Muscle of leg (tissue), 11 donors: Measurements from ENCODE around the gene SORCS1. TPM values are rescaled to one million over a fixed set of nuclear protein-coding genes. Genes with fewer than 3 reads are reported as not detected.

Experiments
- DNase-seq: peaks from one replicate; pipeline ENCODE4 v3.0.0; 2013
- H3K27ac ChIP-seq: one replicate; pipeline ENCODE4 v1.5.1; 2013; ENCODE audit warnings: mild to moderate bottlenecking, low read length, control low read depth
- H3K27me3 ChIP-seq: one replicate; pipeline ENCODE4 v1.6.1; 2013; ENCODE audit warnings: low read length; ENCODE audit not compliant: control insufficient read depth, insufficient read depth
- H3K36me3 ChIP-seq: one replicate; pipeline ENCODE4 v1.6.1; 2013; ENCODE audit warnings: low read length; ENCODE audit not compliant: control insufficient read depth, insufficient read depth
- H3K4me1 ChIP-seq: one replicate; pipeline ENCODE4 v1.6.1; 2013; ENCODE audit warnings: low read length; ENCODE audit not compliant: control insufficient read depth, insufficient read depth
- H3K4me3 ChIP-seq: one replicate; pipeline ENCODE4 v1.5.1; 2013; ENCODE audit warnings: low read length, control low read depth
- H3K9me3 ChIP-seq: replicated peaks from 2 replicates; pipeline ENCODE4 v1.6.1; 2013; ENCODE audit warnings: low read depth, low read length; ENCODE audit not compliant: control insufficient read depth
- WGBS: methylation state at CpG from one replicate; pipeline ENCODE4 v1.1.5; 2013; ENCODE audit warnings: missing lambda C conversion rate; ENCODE audit not compliant: insufficient coverage; 5-methylcytosine and 5-hydroxymethylcytosine counted together
- polyA plus RNA-seq, 8 donors: library from polyadenylated mRNA; unstranded; fragments of 120-200 nt; gene quantifications; one replicate each; pipeline versions ENCODE4 v1.2.1 to v1.2.3, GENCODE V29; 2013; ENCODE audit warnings: inconsistent platforms in 1 of 8, low replicate concordance in 1 of 8; ENCODE audit not compliant: insufficient read length in 8 of 8, insufficient read depth in 1 of 8
- total RNA-seq: library from RNA; stranded (reverse); fragments of 120-200 nt; gene quantifications from one replicate; pipeline ENCODE4 v1.2.4, GENCODE V29; 2013

SORCS1 gene
- total and polyA plus RNA-seq, 9 donors: 2.4 to 6.2 (median 3.8) TPM

DNA sequence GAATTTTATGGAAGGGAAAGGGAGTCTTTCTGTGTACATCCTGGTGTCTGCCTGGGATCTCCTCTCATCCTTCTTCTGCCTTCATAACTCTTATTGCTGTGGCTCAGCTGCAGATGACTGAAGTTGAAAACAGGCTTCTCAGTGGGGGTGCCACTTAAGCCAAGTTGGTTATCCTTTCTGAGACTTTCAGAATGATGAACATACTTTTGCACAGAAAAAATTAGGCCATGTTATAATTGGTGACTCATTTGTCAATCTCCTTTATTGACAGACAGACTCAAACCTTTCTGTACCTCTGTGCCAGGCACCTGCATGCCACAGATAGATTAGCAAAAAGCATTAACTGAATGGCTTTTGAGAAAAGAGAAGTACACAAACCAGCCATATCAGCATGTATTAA, 430.3 kb downstream of the SORCS1 start:
- no peak overlapping the region for H3K27ac ChIP-seq
- no peak for DNase-seq
- H3K36me3 ChIP-seq: no peaks in the 10 kb centered on the region
- no peaks in the 10 kb centered on the region for H3K4me1 ChIP-seq
- H3K4me3 ChIP-seq: no peak overlapping the region
- no peaks in the 10 kb centered on the region for H3K27me3 ChIP-seq
- H3K9me3 ChIP-seq: no peaks in the 10 kb centered on the region

DNA sequence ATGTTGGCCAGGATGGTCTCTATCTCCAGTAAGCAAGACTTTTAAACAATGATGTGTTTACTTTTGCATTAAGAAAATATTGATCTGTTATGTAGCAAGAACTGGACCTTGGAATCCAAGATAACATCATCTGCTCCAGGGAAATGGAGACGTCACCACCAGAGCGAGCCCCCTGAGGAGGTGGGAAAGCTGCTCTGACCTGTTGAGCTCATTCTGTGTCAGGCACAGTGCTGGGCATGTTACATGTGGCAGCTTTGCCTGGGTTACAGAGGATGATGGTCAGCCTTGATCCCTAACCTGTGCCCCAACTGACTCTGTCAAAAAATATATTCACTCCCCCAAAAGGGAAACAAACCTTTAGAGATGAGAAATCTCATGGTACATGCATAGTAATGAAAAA, 436.3 kb downstream of the SORCS1 start:
- DNase-seq: no peak

DNA sequence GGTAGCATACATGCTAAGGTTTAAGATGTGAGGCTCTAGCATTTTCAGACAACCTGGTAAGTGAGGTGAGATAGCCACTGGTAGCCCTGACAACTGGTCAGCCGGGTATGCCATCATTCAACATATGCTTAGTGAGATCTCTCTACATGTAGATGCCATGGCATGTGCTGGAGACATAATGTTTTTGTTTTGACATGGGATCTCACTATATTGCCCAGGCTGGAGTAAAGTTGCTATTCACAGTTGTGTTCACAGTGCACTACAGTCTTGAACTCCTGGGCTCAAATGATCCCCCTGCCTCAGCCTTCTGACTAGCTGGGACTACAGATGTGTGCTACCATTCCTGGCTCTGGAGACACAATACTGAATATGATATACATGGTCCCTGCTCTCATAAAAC, 437.3 kb downstream of the SORCS1 start:
- Histone ChIP-seq H3K27ac (no peak overlapping the region), H3K9me3 (no peaks in the 10 kb centered on the region), H3K27me3 (no peaks in the 10 kb centered on the region), H3K4me1 (no peaks in the 10 kb centered on the region), H3K4me3 (no peak overlapping the region), H3K36me3 (no peaks in the 10 kb centered on the region)
- no CpG with 5 or more reads among the region's 1 CpG for WGBS
- no peak for DNase-seq

More for the DNA sequence above, 436.3 kb downstream of the SORCS1 start:
- H3K36me3 ChIP-seq: no peaks in the 10 kb centered on the region
- no peaks in the 10 kb centered on the region for H3K9me3 ChIP-seq
- H3K4me3 ChIP-seq: no peak overlapping the region
- no peak overlapping the region for H3K27ac ChIP-seq
- WGBS: no CpG with 5 or more reads among the region's 2 CpGs
- no peaks in the 10 kb centered on the region for H3K27me3 ChIP-seq
- H3K4me1 ChIP-seq: no peaks in the 10 kb centered on the region

DNA sequence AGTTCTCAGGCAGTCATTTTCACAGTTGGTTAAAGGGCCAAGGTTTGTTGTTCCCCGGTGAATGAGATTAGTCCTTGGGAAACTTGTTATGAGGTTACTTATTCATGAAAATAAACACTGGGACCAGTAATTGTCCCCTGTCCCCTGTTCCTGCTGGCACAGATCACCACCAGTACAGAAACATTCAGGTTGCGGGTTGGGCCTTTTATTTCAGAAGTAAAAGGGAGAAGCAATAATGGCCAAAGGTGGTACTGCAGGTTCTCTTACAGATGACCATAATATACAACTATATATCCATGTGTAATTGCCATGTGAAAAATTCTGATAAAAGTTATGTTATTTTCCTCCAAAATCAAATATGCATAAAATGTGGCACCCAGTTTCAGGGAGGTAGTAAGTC, 442.0 kb downstream of the SORCS1 start:
- no peaks in the 10 kb centered on the region for H3K4me1 ChIP-seq
- DNase-seq: no peak
- no peak overlapping the region for H3K27ac ChIP-seq
- H3K4me3 ChIP-seq: no peak overlapping the region
- no peaks in the 10 kb centered on the region for H3K27me3 ChIP-seq
- no CpG with 5 or more reads among the region's 2 CpGs for WGBS
- no peaks in the 10 kb centered on the region for H3K36me3 ChIP-seq
- no peaks in the 10 kb centered on the region for H3K9me3 ChIP-seq

DNA sequence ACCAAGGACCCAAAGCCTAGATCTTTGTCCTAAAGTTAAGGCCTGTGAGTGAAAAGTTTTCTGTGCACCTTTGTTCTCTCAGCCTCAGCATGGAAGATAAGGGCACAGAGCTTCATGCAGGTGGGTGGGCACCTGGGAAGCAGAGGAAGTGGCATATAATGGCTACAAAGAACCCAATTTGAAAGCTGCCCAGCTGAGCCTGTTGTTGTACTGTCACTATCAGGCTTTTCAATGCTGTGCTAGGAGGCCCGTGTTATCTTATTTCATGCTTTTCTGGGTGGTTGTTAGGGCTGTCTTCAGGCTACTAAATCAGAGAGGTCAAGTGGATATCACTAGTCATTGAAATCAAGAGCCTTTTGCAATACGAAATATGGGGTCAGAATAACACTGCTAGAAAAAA, 443.8 kb downstream of the SORCS1 start:
- no peak overlapping the region for H3K4me3 ChIP-seq
- H3K9me3 ChIP-seq: no peaks in the 10 kb centered on the region
- WGBS: 100% methylated on average over 1 of the region's 2 CpGs
- H3K27me3 ChIP-seq: no peaks in the 10 kb centered on the region
- no peak overlapping the region for H3K27ac ChIP-seq
- H3K36me3 ChIP-seq: no peaks in the 10 kb centered on the region
- no peak for DNase-seq
- peaks cover 4% of the 10 kb centered on the region for H3K4me1 ChIP-seq

DNA sequence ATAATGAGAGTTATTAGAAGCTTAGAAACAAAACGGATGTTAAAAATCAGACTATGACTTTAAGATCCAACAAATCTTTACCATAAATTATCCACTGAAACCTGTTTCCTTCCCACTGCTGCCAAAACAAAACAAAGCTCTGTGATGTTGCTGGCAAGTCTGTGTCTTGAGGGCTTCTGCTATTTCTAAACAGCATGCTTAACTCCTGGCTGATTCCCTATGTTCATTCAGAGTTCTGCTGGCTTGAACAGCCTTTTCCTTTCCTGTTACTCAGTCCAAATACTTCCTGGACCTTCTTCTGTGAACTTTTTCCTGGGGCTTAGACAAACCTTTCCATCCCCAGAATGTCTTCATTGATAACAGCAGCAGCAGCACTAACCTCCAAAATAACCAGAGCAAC, 448.1 kb downstream of the SORCS1 start:
- no CpG with 5 or more reads among the region's 1 CpG for WGBS
- DNase-seq: peak; percentile 96

DNA sequence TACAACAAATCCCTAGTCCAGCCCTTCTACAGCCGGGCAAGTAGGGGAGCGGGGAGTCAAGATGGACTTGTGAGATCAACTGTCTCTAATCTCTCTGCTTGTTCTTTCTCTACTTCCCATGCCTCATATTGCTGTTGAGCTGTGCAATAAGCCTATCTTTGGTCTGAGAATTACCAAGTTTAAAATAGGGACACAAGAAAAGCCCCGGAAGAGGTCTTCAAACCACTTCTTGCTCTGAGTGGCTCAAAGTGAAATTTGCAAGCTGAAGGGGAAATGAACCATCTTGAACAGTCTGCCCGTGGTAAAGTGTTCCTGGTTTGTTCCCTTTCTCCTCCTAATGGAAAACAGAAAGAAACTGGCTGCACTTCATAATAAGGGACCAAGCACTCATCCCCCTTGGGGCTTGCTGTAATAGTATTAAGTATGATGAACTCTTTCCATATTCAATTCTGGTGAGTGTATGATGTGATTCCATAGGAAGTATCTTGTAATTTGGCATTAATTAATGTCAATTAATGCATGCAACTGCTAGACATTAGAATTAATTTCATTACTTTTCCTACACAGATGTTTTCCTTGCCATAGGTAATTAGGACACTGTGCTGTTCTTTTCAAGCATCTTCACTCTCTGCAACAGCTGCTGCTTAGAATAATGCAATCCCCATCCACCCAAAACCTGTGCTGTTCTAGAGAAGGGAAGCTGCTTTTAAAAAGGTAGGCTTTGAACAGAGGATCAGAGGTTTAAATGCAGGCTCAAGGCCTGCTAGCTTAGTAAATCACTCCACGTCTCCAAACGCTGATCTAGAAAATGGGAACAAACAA, 449.6 kb downstream of the SORCS1 start:
- Histone ChIP-seq H3K27ac (no peak overlapping the region), H3K4me3 (no peak overlapping the region), H3K36me3 (no peaks in the 10 kb centered on the region), H3K27me3 (no peaks in the 10 kb centered on the region), H3K9me3 (no peaks in the 10 kb centered on the region), H3K4me1 (peaks cover 4% of the 10 kb centered on the region)
- WGBS: no CpG with 5 or more reads among the region's 6 CpGs
- DNase-seq: peak; percentile 49

More for the DNA sequence above, 448.1 kb downstream of the SORCS1 start:
- Histone ChIP-seq H3K9me3 (no peaks in the 10 kb centered on the region), H3K36me3 (no peaks in the 10 kb centered on the region), H3K4me3 (no peak overlapping the region), H3K27ac (peak overlapping the region; percentile 58), H3K4me1 (peaks cover 4% of the 10 kb centered on the region), H3K27me3 (no peaks in the 10 kb centered on the region)

DNA sequence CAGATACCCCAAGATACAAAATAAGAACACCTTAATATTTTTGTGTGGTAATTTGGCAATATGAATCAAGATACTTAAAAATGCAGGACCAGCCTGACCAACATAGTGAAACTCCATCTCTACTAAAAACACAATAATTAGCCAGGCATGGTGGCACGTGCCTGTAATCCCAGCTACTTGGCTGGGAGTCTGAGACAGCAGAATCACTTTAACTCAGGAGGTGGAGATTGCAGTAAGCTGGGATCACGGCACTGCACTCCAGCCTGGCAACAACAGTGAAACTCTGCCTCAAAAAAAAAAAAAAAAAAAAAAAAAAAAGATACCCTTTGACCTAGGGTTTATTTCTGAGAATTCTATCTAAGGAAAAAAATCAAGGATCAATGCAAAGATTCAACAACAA, 450.7 kb downstream of the SORCS1 start:
- Histone ChIP-seq H3K27ac (no peak overlapping the region), H3K36me3 (no peaks in the 10 kb centered on the region), H3K4me3 (no peak overlapping the region), H3K27me3 (no peaks in the 10 kb centered on the region), H3K4me1 (peaks cover 4% of the 10 kb centered on the region), H3K9me3 (no peaks in the 10 kb centered on the region)
- no peak for DNase-seq
- no CpG with 5 or more reads among the region's 2 CpGs for WGBS

DNA sequence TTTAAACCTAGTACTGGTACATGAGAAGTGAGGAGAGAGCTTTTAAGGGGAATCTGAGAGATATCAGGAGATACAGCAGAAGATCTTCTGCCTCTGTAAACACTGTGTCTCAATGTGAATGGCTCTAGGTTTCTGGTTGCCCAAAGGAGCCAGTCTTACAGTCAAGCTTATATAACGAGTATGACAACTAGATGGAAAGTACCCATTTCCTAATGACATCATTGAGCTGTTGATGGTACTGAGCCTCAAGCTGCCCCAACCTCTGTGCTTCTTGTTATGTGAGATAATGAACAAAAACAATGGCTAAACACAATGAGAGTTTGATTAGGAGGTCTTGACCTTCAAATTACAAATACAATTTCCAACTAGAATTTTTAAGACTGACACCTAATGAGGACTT, 451.5 kb downstream of the SORCS1 start:
- Histone ChIP-seq H3K4me3 (no peak overlapping the region), H3K27me3 (no peaks in the 10 kb centered on the region)
- DNase-seq: no peak

DNA sequence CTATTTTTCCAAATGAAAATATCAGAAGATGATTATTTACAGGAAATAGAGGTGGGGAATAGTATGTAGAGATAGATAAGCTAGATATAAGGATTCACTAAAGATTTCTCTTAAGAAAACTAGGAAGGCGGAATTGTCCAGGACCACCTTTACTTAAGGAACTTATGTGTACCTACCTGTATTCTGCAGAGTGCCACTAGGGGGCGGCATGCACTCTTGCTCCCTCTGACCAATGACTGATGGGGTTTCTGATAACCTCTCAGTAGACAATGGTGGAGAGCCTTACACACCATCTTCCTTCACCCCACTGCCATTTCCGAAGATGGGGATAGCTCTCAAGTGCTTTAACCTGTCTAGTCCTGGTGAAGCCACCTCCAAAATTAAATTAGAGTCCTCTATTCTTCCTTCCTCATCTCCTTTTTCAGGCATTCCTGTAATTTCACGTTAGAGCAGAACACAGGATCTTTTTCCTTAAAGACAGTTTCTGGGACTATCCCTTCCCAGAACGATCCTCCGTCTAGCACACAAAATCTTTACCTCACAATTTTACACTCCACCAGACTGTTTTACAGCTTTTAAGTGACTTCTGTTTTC, 453.1 kb downstream of the SORCS1 start:
- peak; percentile 11 for DNase-seq
- WGBS: 82% methylated on average over 2 of the region's 6 CpGs

More for the DNA sequence above, 451.5 kb downstream of the SORCS1 start:
- H3K27ac ChIP-seq: no peak overlapping the region
- H3K4me1 ChIP-seq: peaks cover 4% of the 10 kb centered on the region
- H3K36me3 ChIP-seq: no peaks in the 10 kb centered on the region
- no peaks in the 10 kb centered on the region for H3K9me3 ChIP-seq
- no CpG with 5 or more reads among the region's 1 CpG for WGBS

More for the DNA sequence above, 453.1 kb downstream of the SORCS1 start:
- Histone ChIP-seq H3K36me3 (no peaks in the 10 kb centered on the region), H3K27ac (no peak overlapping the region), H3K4me1 (peaks cover 2% of the 10 kb centered on the region), H3K9me3 (no peaks in the 10 kb centered on the region), H3K27me3 (no peaks in the 10 kb centered on the region), H3K4me3 (no peak overlapping the region)
